SK-N-SH treated with all-trans-retinoic acid at 6 μM for 48 hours (cell line): ENCODE results near the gene TPH1.

Experiments used
- ESRRG ChIP-seq: fragments of 250-450 bp; sonication (Bioruptor Pico); IDR thresholded peaks from 2 replicates; pipeline ENCODE4 v1.6.1; 2021; ENCODE audit warnings: mild to moderate bottlenecking
- ZFP3 ChIP-seq: fragments of 250-450 bp; sonication (Bioruptor Pico); IDR thresholded peaks from 2 replicates; pipeline ENCODE4 v1.5.0; 2020; ENCODE audit warnings: mild to moderate bottlenecking, moderate library complexity
- ZNF8 ChIP-seq: fragments of 450-650 bp; formaldehyde crosslinking; IDR thresholded peaks from 2 replicates; pipeline ENCODE4 v1.5.0; 2020; ENCODE audit warnings: mild to moderate bottlenecking, moderate library complexity
- TF ChIP-seq, protein P1 (sequence below): fragments of 250-450 bp; sonication (Bioruptor Pico); IDR thresholded peaks from 2 replicates; pipeline ENCODE4 v1.8.0; 2020; ENCODE audit warnings: mild to moderate bottlenecking, moderate library complexity, borderline replicate concordance

DNA sequence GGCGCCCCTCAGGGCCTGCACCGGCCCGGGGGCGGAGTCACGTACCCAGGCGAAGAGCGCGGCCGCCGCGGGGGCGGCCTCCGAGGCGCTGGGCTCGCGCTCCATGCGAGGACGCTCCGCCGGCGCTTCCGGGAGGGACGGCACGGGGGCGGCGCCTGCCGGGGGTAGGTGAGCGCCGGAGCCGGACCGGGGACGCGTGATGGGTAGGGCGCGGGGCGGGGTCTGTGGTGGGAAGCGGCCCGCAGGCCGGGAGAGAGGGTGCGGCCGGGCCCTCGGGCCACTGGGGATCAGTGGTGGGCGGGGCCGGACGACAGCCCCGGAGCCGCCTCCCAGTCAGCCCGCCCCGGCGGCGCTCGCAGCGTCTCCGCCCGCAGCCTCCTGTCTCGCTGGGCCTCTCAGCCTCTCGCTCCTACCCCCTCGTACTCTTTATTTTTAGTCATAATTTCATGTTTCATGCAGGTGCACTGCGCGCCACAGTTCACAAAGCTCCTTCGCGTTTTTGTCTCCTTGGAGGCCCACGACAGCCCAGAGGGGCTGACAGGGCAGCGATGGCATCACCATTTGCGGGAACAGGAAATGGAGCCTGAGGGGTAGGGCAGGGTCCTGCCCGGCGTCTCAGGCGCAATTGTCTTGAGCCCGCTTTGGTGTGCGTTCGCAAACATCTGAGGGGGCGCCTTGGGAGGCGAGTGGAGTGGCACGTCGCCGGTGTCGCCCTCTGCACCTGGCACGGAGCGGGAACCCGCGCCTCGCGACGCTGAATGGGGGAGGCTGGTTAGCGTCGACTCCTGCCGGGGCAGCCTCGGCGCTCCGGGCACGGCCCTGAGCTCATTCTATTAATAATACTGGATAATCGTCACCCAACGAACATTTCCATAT is 32.9 kb downstream of the TPH1 start, which contains the start of gene SERGEF:
- TF ChIP-seq, protein P1, sequence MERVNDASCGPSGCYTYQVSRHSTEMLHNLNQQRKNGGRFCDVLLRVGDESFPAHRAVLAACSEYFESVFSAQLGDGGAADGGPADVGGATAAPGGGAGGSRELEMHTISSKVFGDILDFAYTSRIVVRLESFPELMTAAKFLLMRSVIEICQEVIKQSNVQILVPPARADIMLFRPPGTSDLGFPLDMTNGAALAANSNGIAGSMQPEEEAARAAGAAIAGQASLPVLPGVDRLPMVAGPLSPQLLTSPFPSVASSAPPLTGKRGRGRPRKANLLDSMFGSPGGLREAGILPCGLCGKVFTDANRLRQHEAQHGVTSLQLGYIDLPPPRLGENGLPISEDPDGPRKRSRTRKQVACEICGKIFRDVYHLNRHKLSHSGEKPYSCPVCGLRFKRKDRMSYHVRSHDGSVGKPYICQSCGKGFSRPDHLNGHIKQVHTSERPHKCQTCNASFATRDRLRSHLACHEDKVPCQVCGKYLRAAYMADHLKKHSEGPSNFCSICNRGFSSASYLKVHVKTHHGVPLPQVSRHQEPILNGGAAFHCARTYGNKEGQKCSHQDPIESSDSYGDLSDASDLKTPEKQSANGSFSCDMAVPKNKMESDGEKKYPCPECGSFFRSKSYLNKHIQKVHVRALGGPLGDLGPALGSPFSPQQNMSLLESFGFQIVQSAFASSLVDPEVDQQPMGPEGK (CRISPR knock-in tag): no peak
- TF ChIP-seq ZNF8 (no peak), ESRRG (CRISPR knock-in tag) (no peak), ZFP3 (no peak)
